ENCODE data around the gene PDSS2.
"Not testable (repeated sequence)": the region's sequence is repeated elsewhere in the genome, so short reads cannot be mapped to it uniquely, and the experiment has no call there.

The PDSS2 gene

DNA sequence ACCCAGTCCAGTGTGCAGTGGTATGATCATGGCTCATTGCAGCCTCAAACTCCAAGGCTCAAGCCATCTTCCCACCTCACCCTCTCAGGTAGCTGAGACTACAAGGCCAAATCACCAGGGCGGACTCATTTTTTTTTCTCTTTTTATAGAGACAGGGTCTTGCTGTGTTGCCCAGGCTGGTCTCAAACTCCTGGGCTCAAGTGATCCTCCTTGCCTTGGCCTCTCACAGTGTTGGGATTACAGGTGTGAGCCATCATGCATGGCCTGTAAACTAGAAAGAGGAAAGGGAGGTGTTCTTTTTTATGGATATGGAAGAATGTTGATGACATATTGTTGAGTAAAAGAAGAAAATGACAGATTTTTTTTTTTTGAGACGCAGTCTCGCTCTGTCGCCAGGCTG is 339.0 kb downstream of the PDSS2 start:
- DNase-seq (ENCODE audit: low read depth, low spot score): no peak

DNA sequence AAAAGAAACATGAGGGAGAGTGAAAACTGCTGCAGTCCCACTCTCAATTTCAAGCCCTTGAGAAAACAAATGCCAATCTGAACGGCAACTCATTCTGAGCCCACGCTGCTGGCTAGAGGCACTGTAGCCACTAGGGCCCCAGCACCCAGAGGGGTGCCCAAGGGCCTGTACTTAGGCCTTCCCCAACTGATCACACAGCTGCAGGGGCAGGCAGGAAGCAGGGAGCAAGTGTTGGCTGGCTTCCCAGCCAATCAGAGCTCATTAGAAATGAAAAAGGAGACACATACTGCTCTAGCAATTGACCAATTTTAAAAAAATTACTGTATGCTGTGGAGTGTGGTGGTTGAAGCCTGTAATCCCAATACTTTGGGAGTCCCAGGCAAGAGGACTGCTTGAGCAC is 340.4 kb downstream of the PDSS2 start:
- no peak for DNase-seq (ENCODE audit: low read depth, low spot score)

DNA sequence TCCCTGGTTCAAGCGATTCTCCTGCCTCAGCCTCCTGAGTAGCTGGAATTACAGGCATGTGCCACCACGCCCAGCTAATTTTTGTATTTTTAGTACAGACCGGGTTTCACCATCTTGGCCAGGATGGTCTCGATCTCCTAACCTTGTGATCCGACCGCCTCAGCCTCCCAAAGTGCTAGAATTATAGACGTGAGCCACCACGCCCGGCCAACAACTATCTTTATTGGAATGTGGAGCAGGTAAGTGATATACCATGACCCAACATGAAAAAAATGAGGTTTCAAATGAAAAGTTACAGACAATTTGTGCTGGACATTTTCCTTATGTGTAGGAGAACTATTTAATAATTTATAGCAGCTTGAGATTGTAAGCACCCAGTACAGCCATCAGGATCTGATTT is 340.8 kb downstream of the PDSS2 start:
- DNase-seq (ENCODE audit: low read depth, low spot score): not testable (repeated sequence)

DNA sequence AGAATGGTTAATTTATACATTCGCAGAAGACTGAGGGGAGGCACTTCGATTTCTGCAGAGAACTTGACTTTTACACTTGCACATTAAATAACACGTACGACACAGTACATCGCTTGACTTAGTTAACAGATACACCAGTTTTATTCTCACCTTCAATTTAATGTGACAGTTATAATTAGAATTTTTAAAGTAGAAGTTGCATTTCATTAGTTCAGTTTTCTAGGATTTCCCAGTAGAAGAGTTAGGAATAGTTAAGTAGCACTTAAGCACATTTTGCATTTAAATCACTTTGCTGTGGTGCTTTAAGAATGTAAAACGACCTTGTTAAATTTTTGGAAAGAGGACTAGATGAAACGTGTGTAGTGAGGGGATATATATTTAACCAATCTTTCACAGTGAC is 342.4 kb downstream of the PDSS2 start:
- DNase-seq (ENCODE audit: low read depth, low spot score): no peak

DNA sequence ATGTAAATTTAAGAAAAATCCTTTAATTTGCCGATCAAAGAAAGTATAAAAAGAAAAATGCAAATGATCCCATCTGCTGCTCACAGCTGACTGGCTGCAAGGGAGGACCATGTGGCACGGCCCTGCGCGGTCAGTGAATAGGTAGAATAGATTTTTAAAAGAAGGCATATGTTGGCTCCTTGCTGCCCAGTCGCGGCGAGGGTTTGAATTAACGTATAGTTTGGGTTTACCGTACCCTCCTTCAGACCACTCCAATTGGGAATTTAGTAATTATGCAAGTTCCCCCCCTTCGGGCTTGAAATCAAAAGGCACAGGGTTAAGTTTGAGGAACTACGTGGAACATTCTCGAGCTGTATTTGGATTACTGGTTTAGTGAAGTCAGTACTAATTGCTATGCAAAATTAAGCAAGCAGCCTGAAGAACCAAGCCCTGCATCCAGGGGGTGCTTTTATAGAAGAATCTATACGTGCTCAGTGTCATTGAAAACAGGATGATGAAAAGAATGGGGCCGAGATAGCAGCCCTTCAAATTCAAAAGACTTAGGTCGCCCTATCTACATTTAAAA is 343.0 kb downstream of the PDSS2 start:
- no peak for DNase-seq (ENCODE audit: low read depth, low spot score)

DNA sequence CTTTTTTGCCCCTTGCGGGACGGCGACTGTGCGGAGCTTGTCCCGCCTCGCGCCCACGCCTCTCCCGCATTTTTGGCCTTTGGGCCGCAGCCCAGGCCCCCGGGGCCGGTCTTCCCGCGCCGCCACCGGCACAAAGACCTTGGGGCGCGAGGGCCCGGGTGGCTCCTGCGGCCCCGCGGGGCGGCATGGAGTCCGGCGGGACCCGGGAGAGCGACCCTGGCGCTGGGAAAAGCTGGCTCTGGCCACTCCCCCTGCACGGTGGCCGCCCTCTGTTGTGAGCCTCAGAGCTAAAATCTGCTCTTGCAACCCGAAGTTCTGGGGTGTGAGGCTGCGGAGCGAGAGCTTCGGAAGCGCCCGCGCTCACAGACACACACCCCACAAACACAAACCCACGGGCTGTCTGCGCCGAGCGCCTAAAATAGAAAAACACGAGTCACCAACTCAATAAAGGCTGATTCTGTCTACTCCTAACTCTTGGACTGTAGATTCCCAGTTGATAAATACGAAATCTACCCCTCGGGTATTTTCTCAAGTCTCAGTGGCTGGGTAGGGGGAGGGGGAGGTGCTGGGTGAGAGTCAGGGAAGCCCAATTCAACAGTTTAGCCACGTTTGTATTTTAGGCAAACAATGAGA is 343.6 kb downstream of the PDSS2 start:
- DNase-seq (ENCODE audit: low read depth, low spot score): no peak

DNA sequence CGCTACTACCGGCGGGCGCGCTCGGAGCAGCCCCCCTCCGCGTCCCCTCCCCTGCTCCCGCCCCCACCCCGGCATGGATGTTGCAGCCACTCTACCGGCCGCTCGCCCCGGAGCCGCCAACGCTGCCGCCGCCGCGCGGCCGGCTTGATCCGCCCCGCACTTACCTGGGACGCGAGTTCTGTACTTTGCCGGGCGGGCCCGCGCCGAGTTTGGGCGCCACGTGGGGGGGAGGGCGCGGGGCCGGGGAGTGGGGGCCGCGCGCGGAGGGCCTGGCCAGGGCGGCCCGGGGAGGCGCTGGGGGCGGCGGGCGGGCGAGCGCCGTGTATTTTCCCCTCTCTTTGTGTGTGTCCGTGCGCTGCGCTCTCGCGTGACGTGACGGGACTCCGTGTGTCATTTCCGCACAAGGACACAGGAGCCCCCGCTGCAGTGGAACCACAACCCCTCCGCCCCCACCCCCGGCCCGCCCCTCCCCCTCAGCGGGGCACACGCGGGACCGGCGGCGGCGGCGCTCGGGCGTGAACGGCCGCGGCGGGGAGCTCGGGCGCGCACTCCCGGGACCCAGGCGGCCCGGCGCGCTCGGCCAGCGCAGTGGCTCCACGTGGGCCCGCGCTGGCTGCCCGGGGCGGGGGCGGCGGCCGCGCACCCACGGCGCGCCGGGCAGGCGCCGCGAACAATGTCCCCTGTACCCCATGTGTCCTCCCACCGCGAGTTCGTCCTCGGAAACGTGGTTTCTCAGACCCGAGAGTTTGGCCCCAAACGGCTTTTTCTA is 344.3 kb downstream of the PDSS2 start, which contains the start of gene BEND3:
TSS of gene BEND3 (minus strand) at position 590 of the 769 bp plus-strand sequence. CDS start 16,230 bp downstream, outside the sequence.
- no peak for DNase-seq (ENCODE audit: low read depth, low spot score)

DNA sequence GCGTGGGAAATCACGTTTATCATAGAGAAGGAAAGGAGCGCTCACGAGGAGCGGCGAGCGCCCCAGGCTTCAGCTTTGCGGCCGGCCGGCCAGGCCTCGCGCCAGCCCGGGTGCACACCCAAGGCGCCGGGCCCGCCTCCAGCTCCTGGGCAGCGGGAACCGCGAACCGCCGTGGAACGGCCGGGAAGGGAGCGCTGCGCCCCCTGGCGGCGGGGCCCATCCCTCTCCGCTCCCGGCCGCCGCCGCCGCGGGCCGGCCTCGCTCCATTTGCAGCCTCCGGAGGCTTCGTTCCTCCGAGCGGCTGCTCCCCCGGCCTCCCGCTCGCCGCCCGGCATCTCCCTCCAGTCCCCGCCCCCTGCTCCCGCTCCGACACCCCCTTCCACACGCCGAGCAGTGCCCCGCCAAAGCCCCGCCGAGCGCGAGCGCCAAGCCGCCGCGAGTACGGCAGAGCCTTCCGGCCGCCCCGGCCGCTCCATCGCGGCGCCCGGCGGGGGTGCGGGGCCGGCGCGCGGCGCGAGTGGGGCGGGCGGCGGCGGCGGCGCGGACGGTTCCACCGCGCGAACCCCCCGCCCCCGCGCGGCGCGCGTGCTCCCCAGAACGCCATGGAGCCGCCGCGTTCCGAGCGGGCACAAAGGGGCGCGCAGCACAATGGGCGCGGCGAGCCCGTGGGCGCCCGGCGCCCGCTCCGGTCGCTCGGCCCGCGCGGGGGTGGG is 345.0 kb downstream of the PDSS2 start:
- no peak for DNase-seq (ENCODE audit: low read depth, low spot score)

DNA sequence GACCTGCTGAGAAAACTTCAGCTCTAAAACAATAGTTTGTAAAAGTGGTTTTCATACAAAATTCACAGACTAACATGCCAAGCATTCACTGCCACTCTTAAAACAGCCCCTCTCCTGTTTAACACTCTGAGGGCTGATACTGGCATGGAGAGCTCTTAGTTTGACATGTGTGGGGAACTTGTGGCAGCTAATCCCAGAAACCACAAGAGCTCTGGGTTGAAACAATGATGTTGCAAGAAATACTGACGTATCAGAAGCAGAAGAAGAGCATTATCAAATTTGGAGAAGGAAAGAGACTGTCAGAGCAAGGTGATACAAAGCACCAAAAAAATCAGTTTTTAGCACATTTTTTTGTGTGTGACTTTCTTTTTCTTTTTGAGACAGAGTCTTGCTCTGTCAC is 349.2 kb downstream of the PDSS2 start:
- DNase-seq (ENCODE audit: low read depth, low spot score): no peak

DNA sequence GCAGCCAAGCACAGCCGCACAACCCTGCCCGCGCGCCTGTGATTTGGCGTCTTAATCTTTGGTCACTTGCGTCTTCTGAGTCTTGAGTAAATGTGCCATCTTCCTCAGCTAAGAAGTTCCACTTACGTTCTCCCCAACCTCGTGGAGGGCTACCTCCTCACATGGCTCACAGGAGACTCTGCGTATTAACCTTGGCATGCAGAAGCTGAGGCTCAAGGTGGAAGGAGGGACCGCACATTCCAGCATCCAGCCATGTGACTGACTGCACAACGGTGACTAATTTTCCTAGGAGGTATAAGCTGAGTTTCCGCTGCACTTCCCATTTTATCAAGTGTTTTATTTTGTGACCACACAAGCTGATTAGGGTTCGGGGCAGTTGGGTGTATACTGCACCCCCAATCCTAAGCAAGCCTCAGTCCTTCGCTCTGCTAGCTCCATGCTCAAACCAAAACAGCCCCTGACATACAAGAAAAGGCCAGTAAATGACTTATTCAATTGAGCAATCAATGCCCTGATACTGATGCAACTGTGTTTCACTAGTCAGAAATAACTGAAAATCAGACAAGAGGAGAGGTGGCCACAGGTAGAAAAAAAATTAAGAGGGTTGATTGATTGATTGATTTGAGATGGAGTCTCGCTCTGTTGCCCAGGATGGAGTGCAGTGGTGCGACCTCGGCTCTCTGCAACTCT is 351.0 kb downstream of the PDSS2 start:
- no peak for DNase-seq (ENCODE audit: low read depth, low spot score)

DNA sequence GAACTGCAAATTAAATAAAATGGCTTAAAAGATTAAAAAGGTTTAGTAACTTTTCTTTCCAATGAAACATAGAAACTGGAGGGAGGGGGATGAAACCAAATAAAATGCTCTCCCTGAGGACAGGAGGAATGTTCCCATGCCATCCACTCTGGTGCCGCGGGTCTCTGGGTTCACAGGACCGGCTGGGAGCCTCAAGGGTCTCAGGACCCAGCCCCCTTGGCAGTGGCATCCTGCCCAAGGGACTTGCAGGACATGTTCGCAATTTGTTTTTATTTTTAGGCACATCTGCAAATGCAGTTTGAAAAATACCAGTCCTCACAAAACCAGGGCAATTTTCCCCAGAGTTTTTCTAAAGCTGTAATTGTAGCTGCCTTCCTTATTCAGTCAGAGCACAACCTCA is 351.6 kb downstream of the PDSS2 start:
- no peak for DNase-seq (ENCODE audit: low read depth, low spot score)

DNA sequence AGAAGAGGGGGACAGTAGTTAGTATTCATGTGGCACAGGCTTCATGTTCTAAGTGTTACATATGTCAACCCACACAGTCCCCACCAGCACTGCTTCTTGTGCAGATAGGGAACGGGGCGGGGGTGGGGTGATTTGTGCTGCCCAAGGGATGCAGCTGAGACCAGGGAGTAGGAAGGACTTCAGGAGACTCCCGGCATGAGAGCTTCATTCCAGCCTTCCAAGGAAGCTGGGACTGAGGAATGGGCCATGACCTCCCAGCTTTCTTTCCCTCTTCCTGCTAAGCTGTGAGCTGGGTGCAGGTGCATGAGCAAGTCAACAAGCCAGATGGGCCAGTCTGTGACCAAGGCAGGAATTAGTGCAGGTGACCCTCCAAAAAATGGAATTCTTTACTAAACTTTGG is 353.2 kb downstream of the PDSS2 start:
- DNase-seq (ENCODE audit: low read depth, low spot score): no peak

DNA sequence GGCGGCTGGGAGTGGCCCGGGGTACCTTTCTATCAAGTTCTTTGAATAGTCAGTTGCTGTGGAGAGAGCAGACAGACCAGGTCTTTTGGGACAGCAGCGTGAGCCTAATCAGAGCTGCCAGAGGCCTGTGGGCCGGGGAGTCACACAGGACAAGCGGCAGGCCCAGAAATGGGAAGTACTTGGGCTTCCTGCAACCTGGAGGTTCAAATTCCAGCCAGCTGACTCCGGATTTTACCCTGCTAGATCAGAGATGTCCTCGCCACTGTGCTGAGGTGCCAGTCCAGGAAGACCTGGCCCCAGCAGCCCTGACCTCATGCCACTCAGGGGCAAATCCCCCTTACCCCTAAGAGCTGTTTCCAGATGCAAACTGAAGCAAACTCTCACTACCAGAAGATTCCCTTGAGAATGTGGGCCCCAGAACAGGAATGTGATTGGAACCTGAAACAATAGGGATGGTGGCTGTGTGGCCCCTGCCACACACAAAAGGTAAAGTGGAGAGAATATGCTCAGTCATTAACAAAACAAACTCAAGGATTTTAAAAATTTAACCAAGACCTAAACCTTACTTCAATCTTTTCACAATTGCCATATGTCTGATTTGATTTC is 353.8 kb downstream of the PDSS2 start:
- no peak for DNase-seq (ENCODE audit: low read depth, low spot score)

DNA sequence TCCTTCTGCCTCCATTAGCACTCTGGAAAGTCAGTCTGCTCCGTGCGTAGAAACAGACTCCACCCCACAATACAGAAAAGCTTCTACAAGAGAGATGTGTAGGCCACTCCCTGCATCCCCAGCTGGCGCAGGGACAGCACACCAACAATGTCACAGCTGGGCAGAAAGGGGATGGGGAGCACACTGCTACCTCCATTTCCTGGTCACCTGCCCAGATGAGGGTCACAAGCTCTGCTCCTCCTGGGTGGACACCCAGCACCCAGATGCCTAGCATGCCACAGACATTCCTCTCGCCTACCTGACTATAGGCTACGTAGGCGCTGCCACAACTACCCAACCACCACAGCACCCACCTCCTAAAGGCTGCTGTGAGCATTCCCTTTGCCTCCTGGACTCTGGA is 356.3 kb downstream of the PDSS2 start:
- no peak for DNase-seq (ENCODE audit: low read depth, low spot score)
